HEK293 (cell line): ENCODE data around the gene CRYBA4.
A peak's percentile ranks its signal among the peaks of the same experiment; 100 is the strongest.

Experiments
- CTCF ChIA-PET: fragments of 350-600 bp; formaldehyde crosslinking; extraction: SDS; loops from one replicate; lab custom pipeline; 2021; ENCODE audit warnings: antibody characterized with exemption; lab: Yijun Ruan, JAX
- POLR2A ChIA-PET: fragments of 300-600 bp; formaldehyde crosslinking; extraction: SDS; loops from one replicate; lab custom pipeline; 2020; ENCODE audit warnings: antibody characterized with exemption, inconsistent platforms; lab: Yijun Ruan, JAX
- H3K27ac ChIP-seq: fragments of 200-500 bp; sonication (Bioruptor generic); 2 replicates; pipeline ENCODE4 v1.5.1; 2014; ENCODE audit warnings: low read depth, low read length, control low read depth, inconsistent platforms; ENCODE audit errors: extremely low read depth
- H3K36me3 ChIP-seq, 2 experiments: fragments of 200-500 bp in 1 of 2; sonication (Bioruptor generic) in 1 of 2; 1 replicate in 1 of 2; 2 replicates in 1 of 2; pipeline ENCODE4 v1.5.1; 2014 to 2017; ENCODE audit warnings: inconsistent platforms in 2 of 2, low read length in 2 of 2; ENCODE audit not compliant: control insufficient read depth in 2 of 2, insufficient read depth in 1 of 2
- H3K4me1 ChIP-seq: fragments of 200-500 bp; sonication (Bioruptor generic); 2 replicates; pipeline ENCODE4 v1.5.1; 2014; ENCODE audit warnings: mild to moderate bottlenecking, low read length, inconsistent platforms; ENCODE audit not compliant: control insufficient read depth, insufficient read depth
- H3K4me3 ChIP-seq: 2 replicates; pipeline ENCODE4 v1.5.1; 2011; ENCODE audit warnings: low read depth, mild to moderate bottlenecking, control low read depth, low read length, moderate library complexity
- H3K9me3 ChIP-seq: fragments of 200-500 bp; sonication (Bioruptor generic); 2 replicates; pipeline ENCODE4 v1.5.1; 2014; ENCODE audit warnings: low read depth, low read length, inconsistent platforms; ENCODE audit not compliant: control insufficient read depth, insufficient read depth
- BCL11B ChIP-seq: fragments of 450-650 bp; formaldehyde crosslinking; IDR thresholded peaks from 2 replicates; pipeline ENCODE4 v1.5.1; 2016; ENCODE audit warnings: low read depth, missing biosample characterization, missing genetic modification characterization
- HIC1 ChIP-seq: fragments of 450-650 bp; formaldehyde crosslinking; IDR thresholded peaks from 2 replicates; pipeline ENCODE4 v1.5.1; 2016; ENCODE audit warnings: missing biosample characterization, missing genetic modification characterization
- HOXC10 ChIP-seq: sonication (generic); formaldehyde crosslinking; IDR thresholded peaks from 2 replicates; pipeline ENCODE4 v1.8.1; 2023; ENCODE audit warnings: mild to moderate bottlenecking, missing genetic modification reagents
- KLF17 ChIP-seq: fragments of 450-650 bp; formaldehyde crosslinking; IDR thresholded peaks from 2 replicates; pipeline ENCODE4 v1.5.1; 2016; ENCODE audit warnings: missing biosample characterization, missing genetic modification characterization
- KLF9 ChIP-seq: fragments of 450-650 bp; formaldehyde crosslinking; IDR thresholded peaks from 2 replicates; pipeline ENCODE4 v1.5.1; 2016; ENCODE audit warnings: missing biosample characterization, missing genetic modification characterization, low read depth
- MZF1 ChIP-seq: fragments of 450-650 bp; formaldehyde crosslinking; IDR thresholded peaks from 2 replicates; pipeline ENCODE4 v1.5.1; 2017; ENCODE audit warnings: missing biosample characterization, missing genetic modification characterization, borderline replicate concordance
- OSR2 ChIP-seq: fragments of 450-650 bp; formaldehyde crosslinking; IDR thresholded peaks from 2 replicates; pipeline ENCODE4 v1.5.1; 2016; ENCODE audit warnings: missing biosample characterization, missing genetic modification characterization
- PRDM10 ChIP-seq: fragments of 450-650 bp; formaldehyde crosslinking; IDR thresholded peaks from 2 replicates; pipeline ENCODE4 v1.5.1; 2016; ENCODE audit warnings: missing biosample characterization, missing genetic modification characterization
- ZBTB20 ChIP-seq: fragments of 450-650 bp; formaldehyde crosslinking; IDR thresholded peaks from 2 replicates; pipeline ENCODE4 v1.5.1; 2016; ENCODE audit warnings: missing biosample characterization, missing genetic modification characterization
- ZBTB44 ChIP-seq: fragments of 450-650 bp; IDR thresholded peaks from 2 replicates; pipeline ENCODE4 v1.5.1; 2018; ENCODE audit warnings: missing biosample characterization, mild to moderate bottlenecking, missing genetic modification characterization
- ZBTB48 ChIP-seq: fragments of 450-650 bp; formaldehyde crosslinking; IDR thresholded peaks from 2 replicates; pipeline ENCODE4 v1.5.1; 2016; ENCODE audit warnings: missing biosample characterization, missing genetic modification characterization
- ZNF280C ChIP-seq: fragments of 450-650 bp; formaldehyde crosslinking; IDR thresholded peaks from 2 replicates; pipeline ENCODE4 v1.5.1; 2016; ENCODE audit warnings: missing biosample characterization, missing genetic modification characterization
- ZNF335 ChIP-seq: fragments of 450-650 bp; formaldehyde crosslinking; conservative IDR thresholded peaks from 2 replicates; pipeline ENCODE4 v1.5.1; 2016; ENCODE audit warnings: missing biosample characterization, missing genetic modification characterization
- ZNF701 ChIP-seq: fragments of 450-650 bp; formaldehyde crosslinking; IDR thresholded peaks from 2 replicates; pipeline ENCODE4 v1.5.1; 2016; ENCODE audit warnings: missing biosample characterization, missing genetic modification characterization
- TF ChIP-seq, protein P1 (sequence below): fragments of 450-650 bp; formaldehyde crosslinking; IDR thresholded peaks from 2 replicates; pipeline ENCODE4 v1.5.1; 2016; ENCODE audit warnings: missing biosample characterization, missing genetic modification characterization

Gene CRYBA4

GRCh38 chr22:26584010-26584409 is 37.8 kb upstream of the CRYBA4 start (continued):
- no peak for TF ChIP-seq ZNF280C (tag by site-specific recombination)

DNA sequence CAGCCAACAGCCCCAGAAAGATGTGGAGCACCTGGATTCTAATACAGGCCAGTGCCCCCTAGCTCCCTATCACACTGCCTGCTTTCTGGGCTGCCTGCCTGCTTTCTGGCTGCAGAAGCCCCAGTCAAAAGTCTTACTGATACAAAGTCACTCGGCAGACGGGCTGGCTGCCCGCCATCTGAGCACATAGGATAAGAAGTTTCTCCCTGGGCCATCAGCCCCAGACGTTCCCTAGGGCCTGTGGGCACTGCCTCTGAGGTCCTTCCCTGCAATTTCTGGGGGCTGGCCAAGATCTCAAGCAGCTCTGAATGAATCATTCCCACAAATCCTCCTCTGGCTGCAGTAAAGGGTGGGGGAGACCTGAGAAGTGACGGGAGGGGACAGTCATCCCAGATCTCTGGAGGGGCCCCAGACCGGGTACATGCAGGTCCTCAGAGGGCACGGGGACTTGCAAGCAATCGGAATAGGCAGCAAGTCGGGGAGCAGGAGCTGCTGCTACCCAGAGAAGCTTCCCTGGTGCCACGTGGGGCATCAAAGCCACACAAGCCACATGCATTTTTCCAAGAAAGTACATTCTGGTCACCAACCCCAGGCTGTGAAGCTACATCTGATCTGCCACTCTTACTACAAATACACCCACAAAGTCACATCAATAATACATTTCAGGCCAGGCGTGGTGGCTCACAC is 36.5 kb upstream of the CRYBA4 start:
- POLR2A ChIA-PET = no interaction called here
- H3K27ac ChIP-seq = no peak overlapping the region
- TF ChIP-seq ZNF335 (peak; percentile 88), ZBTB44 (tag by site-specific recombination) (no peak), ZBTB48 (tag by site-specific recombination) (peak; percentile 71; the same call in 1 of the 2 replicates), MZF1 (tag by site-specific recombination) (no peak), KLF17 (peak; percentile 22; the same call in 1 of the 2 replicates), HIC1 (tag by site-specific recombination) (peak; percentile 55; the same call in 1 of the 2 replicates)
- TF ChIP-seq, protein P1, sequence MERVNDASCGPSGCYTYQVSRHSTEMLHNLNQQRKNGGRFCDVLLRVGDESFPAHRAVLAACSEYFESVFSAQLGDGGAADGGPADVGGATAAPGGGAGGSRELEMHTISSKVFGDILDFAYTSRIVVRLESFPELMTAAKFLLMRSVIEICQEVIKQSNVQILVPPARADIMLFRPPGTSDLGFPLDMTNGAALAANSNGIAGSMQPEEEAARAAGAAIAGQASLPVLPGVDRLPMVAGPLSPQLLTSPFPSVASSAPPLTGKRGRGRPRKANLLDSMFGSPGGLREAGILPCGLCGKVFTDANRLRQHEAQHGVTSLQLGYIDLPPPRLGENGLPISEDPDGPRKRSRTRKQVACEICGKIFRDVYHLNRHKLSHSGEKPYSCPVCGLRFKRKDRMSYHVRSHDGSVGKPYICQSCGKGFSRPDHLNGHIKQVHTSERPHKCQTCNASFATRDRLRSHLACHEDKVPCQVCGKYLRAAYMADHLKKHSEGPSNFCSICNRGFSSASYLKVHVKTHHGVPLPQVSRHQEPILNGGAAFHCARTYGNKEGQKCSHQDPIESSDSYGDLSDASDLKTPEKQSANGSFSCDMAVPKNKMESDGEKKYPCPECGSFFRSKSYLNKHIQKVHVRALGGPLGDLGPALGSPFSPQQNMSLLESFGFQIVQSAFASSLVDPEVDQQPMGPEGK (tag by site-specific recombination) = 0 out of 2 replicates have a peak, but pooled peaks have one; percentile 24
- peaks cover 0 to 4% of the 10 kb centered on the region in 2 experiments; a peak in 1 of 3 replicates for H3K36me3 ChIP-seq
- no peaks in the 10 kb centered on the region for H3K4me1 ChIP-seq
- H3K9me3 ChIP-seq = no peaks in the 10 kb centered on the region
- no peak overlapping the region for H3K4me3 ChIP-seq
- CTCF ChIA-PET = interaction anchor here (0.6 to 1.4 kb wide), 3 partner anchors 11 to 621 kb away, joined by 3 to 5 read pairs (median 3); no protein-coding TSS in a partner anchor

DNA sequence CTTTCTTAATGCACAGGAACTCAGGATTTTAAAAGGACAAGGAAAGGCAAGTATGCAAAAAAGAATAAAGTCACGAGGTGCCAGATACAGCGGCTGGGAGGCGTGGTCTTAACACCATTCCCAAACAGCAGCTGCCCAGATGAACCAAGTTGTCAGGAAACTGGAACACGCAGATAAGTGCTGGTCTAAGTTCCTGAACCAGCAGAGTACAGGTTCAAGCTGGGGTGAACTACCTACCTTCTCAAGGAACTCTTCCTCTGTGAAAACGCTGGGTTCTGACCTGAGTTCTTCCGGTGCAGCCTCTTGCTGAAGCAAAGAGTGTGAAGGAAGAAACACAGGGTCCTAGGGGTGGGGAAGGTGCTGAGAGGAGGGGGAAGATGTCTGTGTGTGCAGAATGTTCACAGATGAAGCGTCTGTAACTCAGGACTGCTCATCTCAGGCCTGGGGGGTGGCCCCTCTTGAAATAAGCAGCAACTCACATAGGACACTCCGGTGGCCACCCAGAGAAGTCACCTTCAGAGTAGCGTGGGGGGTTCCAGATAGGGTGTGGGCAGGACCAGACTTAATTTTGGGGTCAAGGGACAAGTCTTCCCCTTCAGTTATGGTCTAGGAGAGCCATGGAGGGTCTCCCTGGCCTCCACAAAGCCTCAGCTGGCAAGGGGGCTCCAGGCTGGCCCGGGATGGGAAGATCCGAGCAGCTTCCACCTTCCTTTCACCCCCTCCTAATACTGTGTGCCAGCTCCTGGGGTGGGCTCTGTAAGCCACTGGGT is 35.0 kb upstream of the CRYBA4 start:
- Histone ChIP-seq H3K27ac (no peak overlapping the region), H3K4me3 (no peak overlapping the region), H3K36me3 (peaks cover 0 to 4% of the 10 kb centered on the region in 2 experiments; a peak in 1 of 3 replicates), H3K4me1 (no peaks in the 10 kb centered on the region), H3K9me3 (no peaks in the 10 kb centered on the region)
- ChIA-PET POLR2A (no interaction called here), CTCF (no interaction called here)
- TF ChIP-seq HOXC10 (CRISPR knock-in tag) (no peak), OSR2 (tag by site-specific recombination) (no peak), PRDM10 (tag by site-specific recombination) (peak; percentile 87), ZBTB20 (tag by site-specific recombination) (no peak), ZNF701 (tag by site-specific recombination) (no peak), BCL11B (no peak), KLF9 (tag by site-specific recombination) (no peak)
